HG03575 (cell line): ENCODE measurements around the gene BCCIP.

Experiments used
- ATAC-seq: cut with Tn5 transposase; IDR thresholded peaks from one replicate; pipeline ENCODE4 v1.9.1; 2021; ENCODE audit not compliant: unreplicated experiment, insufficient number of reproducible peaks, low FRiP score; ENCODE audit errors: extremely low read depth

Gene BCCIP

GRCh38 chr10:125878957-125879835, 55.9 kb downstream of the BCCIP start:
- ATAC-seq: no peak

DNA sequence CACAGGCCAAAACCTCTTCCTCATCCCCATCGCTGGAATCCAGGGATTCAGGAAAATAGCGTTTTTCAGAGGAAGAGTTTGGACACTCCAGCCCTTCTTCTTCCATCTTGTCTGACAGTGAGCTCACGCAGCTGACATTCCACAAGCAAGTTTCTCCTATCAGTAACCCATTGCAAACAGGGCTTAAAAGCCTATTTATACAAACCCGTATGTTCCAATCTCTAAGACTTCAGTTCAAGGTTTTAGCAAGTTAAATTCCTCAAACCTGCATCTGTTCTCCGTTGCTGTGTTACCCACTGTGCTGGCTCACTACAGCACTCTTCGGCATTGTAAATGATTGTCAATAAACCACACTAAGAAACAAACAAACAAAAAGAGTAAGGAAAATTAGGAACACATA, 57.4 kb downstream of the BCCIP start:
- no peak for ATAC-seq

DNA sequence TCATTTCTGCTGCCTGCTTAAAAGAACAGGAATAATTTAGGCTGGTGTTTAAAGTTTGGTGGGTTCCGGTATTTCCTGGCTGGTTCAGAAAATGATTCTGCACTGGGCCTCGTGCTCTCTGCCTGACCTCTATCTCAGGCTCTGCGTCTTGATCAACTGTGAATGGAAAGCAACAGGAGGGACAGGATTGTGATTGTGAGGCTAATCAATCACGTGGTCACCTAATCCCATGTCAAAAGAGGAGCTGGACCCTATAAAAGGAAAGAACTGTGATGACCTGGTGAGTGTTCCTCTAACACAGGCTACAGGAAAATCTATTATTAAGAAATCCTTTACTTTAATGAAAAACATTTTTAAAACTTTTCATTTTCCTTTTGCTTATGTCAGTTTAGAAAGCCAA, 57.8 kb downstream of the BCCIP start, which contains the start of gene DHX32:
DHX32 (minus strand) TSS at position 101 of the 400 bp plus-strand sequence. CDS start 468 bp downstream, outside the sequence.
- no peak for ATAC-seq

DNA sequence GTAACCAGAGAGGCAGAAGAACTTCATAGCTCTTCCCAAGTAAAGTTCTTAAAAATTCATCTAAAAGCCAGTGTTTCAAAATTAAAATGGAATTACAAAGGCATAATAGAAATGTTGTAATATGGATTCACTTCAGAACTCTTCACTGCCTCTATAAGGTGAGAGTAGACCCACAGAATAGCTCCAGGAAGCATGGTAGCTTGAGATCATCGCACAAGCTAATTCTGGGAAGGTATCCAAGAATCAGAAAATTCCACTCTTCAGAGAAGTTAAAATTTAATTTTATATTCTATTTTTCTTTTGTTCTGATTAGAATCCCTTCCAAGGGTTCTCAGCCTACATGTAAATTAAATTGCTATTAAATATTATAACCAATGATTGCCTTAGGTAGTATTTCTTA, 59.2 kb downstream of the BCCIP start:
- ATAC-seq: no peak

DNA sequence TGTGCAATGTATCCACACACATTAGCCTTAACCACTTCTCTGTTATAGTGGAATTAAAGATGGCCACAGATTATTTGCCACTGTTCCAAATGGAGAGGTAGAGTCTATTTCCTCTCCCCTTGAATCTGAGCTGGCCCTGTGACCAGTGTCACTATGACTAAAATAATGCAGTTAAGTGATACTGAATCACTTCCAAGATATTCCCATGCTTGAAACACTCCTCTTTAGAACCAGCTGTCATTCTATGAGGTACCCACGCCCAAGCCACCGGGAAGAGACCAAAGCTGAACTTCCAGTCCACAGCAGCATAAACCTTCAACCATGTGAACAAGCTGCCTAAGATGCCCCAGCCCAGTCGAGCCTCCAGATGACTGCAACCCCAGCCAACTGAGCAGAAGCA, 59.9 kb downstream of the BCCIP start:
- ATAC-seq: no peak
